Measurements from ENCODE around the gene UQCRQ. TPM values are rescaled to one million over a fixed set of nuclear protein-coding genes. Genes with fewer than 3 reads are reported as not detected.

Gene UQCRQ
- total RNA-seq, 1 donor from 2014 or later = 329 TPM

DNA sequence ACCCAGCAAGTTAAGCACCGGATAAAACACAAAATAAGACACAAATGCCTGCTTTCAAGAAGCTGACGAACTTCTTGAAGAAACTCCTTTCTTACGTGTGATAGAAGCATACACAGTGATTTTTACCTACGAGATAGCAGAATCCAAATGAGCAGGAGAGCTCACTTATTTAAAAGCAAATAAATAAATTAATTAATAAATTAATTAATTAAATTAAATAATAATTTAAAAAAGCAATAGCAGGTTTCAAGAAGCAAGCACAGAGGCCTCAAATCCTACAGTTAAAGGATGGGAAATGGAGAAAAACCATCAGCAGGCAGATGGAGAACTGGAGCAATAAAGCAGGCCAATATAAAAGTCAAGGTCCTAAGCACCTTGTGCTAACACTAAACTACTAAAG, 24.4 kb downstream of the UQCRQ start:
- TF ChIP-seq, protein P1, sequence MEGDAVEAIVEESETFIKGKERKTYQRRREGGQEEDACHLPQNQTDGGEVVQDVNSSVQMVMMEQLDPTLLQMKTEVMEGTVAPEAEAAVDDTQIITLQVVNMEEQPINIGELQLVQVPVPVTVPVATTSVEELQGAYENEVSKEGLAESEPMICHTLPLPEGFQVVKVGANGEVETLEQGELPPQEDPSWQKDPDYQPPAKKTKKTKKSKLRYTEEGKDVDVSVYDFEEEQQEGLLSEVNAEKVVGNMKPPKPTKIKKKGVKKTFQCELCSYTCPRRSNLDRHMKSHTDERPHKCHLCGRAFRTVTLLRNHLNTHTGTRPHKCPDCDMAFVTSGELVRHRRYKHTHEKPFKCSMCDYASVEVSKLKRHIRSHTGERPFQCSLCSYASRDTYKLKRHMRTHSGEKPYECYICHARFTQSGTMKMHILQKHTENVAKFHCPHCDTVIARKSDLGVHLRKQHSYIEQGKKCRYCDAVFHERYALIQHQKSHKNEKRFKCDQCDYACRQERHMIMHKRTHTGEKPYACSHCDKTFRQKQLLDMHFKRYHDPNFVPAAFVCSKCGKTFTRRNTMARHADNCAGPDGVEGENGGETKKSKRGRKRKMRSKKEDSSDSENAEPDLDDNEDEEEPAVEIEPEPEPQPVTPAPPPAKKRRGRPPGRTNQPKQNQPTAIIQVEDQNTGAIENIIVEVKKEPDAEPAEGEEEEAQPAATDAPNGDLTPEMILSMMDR (IDR thresholded peaks at IDR 0.05; ENCODE audit: unreplicated experiment) = no peak
- no peaks in the 10 kb centered on the region for H3K9me3 Mint-ChIP-seq
- H3K4me1 Mint-ChIP-seq = no peaks in the 10 kb centered on the region
- no peaks in the 10 kb centered on the region for H3K27me3 Mint-ChIP-seq (ENCODE audit: low read depth)
- H3K36me3 Mint-ChIP-seq = peaks cover 56% of the 10 kb centered on the region
- H3K27ac Mint-ChIP-seq = no peak overlapping the region
- no peak for DNase-seq (ENCODE audit: low spot score in 2 of 2, unreplicated experiment in 2 of 2)
- H3K4me3 Mint-ChIP-seq = no peak overlapping the region

DNA sequence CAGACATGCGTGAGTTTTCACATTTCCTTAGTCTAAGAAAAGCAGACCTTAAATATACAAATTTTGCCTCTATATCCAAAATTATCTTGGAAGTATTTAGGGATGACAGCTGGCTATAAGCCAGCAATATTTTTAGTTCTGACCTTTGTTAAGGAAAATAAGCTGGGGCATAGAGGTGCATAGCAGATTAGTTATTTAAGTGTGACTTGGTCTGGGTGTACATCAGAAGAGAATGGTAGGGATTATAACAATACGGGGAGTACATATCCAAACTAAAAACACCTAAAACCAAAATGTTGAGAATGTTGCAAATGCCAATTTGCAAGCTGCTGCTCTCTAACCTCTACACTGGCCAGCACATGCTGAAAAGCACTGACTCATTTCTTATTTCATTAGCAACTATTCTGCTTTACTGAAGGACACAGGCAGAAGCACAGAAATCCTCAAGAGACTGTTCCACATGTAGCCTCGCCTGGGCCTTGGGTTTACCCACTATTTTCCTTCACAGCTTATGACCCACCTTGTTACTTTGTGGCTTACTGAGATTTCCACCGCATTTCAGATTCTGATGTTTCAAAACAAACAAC, 29.4 kb downstream of the UQCRQ start:
- no peak overlapping the region for H3K27ac Mint-ChIP-seq
- H3K27me3 Mint-ChIP-seq (ENCODE audit: low read depth) = no peaks in the 10 kb centered on the region
- H3K36me3 Mint-ChIP-seq = peaks cover 56% of the 10 kb centered on the region
- no peaks in the 10 kb centered on the region for H3K9me3 Mint-ChIP-seq
- TF ChIP-seq, protein P1 (IDR thresholded peaks at IDR 0.05; ENCODE audit: unreplicated experiment) = no peak
- DNase-seq (ENCODE audit: low spot score in 2 of 2, unreplicated experiment in 2 of 2) = no peak
- H3K4me3 Mint-ChIP-seq = no peak overlapping the region
- no peaks in the 10 kb centered on the region for H3K4me1 Mint-ChIP-seq

DNA sequence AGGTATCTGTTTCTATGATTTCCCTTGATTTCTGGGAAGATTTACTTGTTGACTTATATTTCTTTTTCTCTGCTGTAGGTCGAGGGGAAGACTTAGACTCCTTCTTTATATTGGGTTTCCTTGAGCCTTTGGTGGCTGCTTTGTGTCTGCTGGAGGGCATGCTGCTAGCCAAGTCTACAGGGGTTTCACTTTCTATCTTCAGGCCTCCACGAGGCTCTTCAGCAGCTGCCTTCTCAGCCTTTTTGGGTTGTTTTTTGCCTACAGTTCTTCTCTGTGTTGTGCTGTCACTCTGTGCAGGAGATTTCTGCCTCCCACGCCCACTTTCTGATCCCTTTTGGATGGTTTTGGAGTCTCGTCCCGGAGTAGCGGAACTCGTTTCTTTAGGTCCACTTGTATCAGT, 30.2 kb downstream of the UQCRQ start:
- H3K4me3 Mint-ChIP-seq = no peak overlapping the region
- no peak overlapping the region for H3K27ac Mint-ChIP-seq
- peaks cover 60% of the 10 kb centered on the region for H3K36me3 Mint-ChIP-seq
- TF ChIP-seq, protein P1 (IDR thresholded peaks at IDR 0.05; ENCODE audit: unreplicated experiment) = no peak
- no peaks in the 10 kb centered on the region for H3K27me3 Mint-ChIP-seq (ENCODE audit: low read depth)
- no peaks in the 10 kb centered on the region for H3K9me3 Mint-ChIP-seq
- no peaks in the 10 kb centered on the region for H3K4me1 Mint-ChIP-seq
- no peak for DNase-seq (ENCODE audit: low spot score in 2 of 2, unreplicated experiment in 2 of 2)

DNA sequence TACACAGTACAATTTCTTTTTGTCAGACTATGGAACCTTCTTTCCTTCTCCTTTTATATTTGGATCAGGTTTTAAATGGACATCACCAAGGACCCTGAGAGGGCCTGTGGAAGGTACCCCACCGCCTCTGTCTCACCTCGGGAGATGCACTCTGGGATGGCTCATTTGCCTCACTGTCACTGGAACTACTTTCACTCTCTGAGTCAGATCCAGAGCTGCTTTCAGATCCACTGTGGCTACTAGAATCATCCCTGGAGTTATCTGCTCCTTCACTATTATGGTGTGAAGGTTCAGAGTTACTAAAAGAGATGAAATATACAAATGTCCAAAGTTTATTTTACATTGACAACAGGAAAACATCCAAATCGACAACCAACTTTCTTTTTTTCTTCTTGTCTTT, 31.7 kb downstream of the UQCRQ start:
- Mint-ChIP-seq H3K27me3 (ENCODE audit: low read depth) (no peaks in the 10 kb centered on the region), H3K9me3 (no peaks in the 10 kb centered on the region), H3K36me3 (peaks cover 50% of the 10 kb centered on the region), H3K4me3 (no peak overlapping the region), H3K4me1 (no peaks in the 10 kb centered on the region), H3K27ac (no peak overlapping the region)
- DNase-seq (ENCODE audit: low spot score in 2 of 2, unreplicated experiment in 2 of 2) = no peak
- TF ChIP-seq, protein P1 (IDR thresholded peaks at IDR 0.05; ENCODE audit: unreplicated experiment) = no peak

DNA sequence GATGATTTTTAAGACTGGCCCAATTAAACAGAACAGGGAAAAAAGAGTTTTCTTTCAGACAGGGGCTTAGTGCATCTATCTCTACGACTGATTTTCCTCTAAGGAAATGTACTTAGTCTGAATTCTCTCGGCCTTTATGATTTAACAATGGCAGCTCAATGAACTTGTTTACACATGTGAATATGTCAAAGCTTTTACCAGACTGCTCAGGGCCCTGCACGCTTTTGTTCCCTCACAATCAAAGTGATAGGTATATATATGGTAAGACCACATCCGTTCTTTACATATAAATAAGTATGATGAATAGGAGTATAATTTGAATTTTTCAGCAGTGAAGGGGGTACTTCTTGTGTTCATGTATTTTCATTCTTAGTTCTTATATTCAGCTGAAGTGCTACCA, 34.6 kb downstream of the UQCRQ start:
- DNase-seq (ENCODE audit: low spot score in 2 of 2, unreplicated experiment in 2 of 2) = no peak
- TF ChIP-seq, protein P1 (IDR thresholded peaks at IDR 0.05; ENCODE audit: unreplicated experiment) = no peak
- Mint-ChIP-seq H3K4me1 (no peaks in the 10 kb centered on the region), H3K4me3 (no peak overlapping the region), H3K9me3 (no peaks in the 10 kb centered on the region), H3K27ac (no peak overlapping the region), H3K36me3 (peaks cover 41% of the 10 kb centered on the region), H3K27me3 (ENCODE audit: low read depth) (no peaks in the 10 kb centered on the region)

DNA sequence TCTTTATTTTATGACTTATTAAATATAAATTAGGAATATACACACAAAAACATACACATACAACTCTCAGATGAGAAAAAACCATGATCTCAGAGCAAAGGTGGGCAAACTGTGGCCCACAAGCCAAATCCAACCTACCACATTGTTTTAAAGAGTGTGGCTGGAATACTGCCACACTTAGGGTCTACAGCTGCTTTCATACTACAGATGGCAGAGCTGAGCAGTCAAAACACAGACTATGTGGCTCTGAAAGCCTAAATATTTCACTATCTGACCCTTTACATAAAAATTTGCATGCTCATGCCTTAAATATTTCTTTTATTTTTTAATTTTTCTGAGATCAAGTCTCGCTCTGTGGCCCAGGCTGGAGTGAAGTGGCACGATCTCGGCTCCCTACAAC, 35.3 kb downstream of the UQCRQ start:
- no peaks in the 10 kb centered on the region for H3K9me3 Mint-ChIP-seq
- H3K36me3 Mint-ChIP-seq = peaks cover 34% of the 10 kb centered on the region
- TF ChIP-seq, protein P1 (IDR thresholded peaks at IDR 0.05; ENCODE audit: unreplicated experiment) = no peak
- DNase-seq (ENCODE audit: low spot score in 2 of 2, unreplicated experiment in 2 of 2) = no peak
- H3K27me3 Mint-ChIP-seq (ENCODE audit: low read depth) = no peaks in the 10 kb centered on the region
- H3K4me1 Mint-ChIP-seq = no peaks in the 10 kb centered on the region
- no peak overlapping the region for H3K27ac Mint-ChIP-seq
- H3K4me3 Mint-ChIP-seq = no peak overlapping the region
